HG03565 (cell line): ENCODE measurements around the gene MYF5.
"Not testable (repeated sequence)": the region's sequence is repeated elsewhere in the genome, so short reads cannot be mapped to it uniquely, and the experiment has no call there.

Source experiments
- ATAC-seq: cut with Tn5 transposase; IDR thresholded peaks from one replicate; pipeline ENCODE4 v1.9.1; 2021; ENCODE audit warnings: mild to moderate bottlenecking, moderate library complexity; ENCODE audit not compliant: unreplicated experiment

MYF5 gene

DNA sequence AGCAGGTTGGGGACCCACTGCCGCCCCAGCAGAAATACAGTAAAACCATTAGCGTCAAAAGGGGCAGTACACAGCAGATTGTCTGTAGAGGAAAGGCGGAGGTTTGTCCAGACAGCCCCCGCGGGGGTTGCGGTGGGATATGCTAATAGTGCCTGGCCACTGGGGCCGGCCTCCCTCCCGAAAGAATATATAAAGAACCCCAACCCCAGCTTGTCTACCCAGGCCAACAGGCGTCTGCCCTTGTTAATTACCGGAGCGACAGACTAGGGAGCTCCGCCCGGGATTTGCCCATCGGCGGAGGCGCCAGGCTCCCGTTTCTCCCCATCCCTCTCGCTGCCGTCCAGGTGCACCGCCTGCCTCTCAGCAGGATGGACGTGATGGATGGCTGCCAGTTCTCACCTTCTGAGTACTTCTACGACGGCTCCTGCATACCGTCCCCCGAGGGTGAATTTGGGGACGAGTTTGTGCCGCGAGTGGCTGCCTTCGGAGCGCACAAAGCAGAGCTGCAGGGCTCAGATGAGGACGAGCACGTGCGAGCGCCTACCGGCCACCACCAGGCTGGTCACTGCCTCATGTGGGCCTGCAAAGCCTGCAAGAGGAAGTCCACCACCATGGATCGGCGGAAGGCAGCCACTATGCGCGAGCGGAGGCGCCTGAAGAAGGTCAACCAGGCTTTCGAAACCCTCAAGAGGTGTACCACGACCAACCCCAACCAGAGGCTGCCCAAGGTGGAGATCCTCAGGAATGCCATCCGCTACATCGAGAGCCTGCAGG is at the start of gene MYF5:
TSS of gene MYF5 (plus strand) at position 217 of the 774 bp plus-strand sequence. CDS start at position 369, 152 bp downstream.
- ATAC-seq: no peak

- ATAC-seq: no peak
Observed at GRCh38 chr12:80670214-80670613, 46.5 kb upstream of the MYF5 start.

- not testable (repeated sequence) for ATAC-seq
Observed at GRCh38 chr12:80676042-80676636, 40.6 kb upstream of the MYF5 start.

- ATAC-seq: no peak
Observed at GRCh38 chr12:80676856-80677255, 39.9 kb upstream of the MYF5 start.

- ATAC-seq: no peak
Observed at GRCh38 chr12:80677994-80678393, 38.7 kb upstream of the MYF5 start.

DNA sequence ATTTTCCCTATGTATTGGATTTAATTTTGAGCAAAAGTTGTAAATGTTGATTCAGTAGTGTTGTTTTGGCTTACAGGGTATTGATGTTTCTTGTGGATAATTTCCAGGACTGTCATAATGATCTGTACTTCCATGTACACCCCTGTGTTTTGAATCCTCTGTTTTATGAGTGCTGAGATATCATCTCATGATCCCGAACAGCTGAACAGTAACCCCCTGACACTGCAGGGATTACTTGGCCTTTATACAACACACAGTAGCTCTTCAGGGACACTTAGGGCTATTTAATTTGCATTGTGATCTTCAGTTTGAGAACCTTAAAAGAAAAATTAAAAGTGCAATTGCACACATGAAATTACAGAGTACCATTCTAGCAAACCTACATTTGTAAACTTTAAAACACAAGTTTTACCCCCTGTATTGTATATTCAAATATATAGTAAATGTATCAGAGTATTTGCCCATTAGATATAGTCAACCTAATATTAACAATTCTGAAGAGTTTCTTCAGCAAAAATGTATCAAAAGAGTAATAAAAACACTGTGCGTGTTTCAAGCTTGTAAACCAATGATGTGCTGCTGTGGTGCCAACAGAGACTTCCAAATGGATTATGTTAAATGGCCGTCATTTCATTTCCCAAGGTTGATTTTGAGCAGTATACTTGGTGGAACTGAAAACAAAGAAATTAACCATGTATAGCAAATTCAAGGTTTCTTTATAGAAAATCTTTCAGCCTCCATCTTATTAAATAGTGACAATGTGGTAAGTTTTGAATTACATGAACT is 37.2 kb upstream of the MYF5 start:
- ATAC-seq: no peak

DNA sequence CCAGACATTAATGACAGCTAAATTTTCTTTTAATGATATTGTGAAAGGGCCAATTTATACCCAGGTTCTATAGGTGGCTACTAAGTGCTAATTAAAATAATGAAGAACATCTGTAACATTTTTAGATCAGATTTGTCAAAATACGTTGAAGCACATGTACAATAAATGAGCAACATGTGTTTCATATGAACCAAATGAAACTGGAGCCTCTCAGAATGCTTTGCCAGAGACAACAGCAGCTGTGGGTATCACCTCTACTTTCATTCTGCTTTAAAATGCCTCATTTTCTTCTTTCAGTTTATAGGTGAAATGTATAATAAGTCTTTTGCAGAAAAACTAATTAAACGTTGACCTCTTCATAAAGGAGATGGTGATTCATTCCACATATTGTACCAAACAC is 35.4 kb upstream of the MYF5 start:
- no peak for ATAC-seq

DNA sequence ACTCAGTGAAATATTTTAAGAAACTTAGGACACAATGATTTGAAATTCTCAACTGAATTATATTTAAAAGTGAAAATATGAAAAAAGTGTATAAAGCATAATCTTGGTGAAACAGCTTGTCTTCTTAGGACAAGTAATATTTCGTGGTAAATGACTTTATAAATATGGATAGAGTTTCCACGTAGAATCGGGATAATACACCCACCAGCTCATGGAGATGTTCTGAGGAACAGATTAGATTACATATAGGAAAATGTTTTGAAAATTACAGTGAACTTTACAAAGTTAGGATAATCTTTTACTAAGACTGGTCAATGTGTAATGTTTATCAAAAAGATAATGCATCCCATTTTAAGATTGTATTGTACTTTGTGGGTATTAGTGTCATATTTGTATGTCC is 34.9 kb upstream of the MYF5 start:
- ATAC-seq: no peak

GRCh38 chr12:80684077-80684495 is 32.6 kb upstream of the MYF5 start:
- ATAC-seq: no peak

GRCh38 chr12:80690090-80690489 is 26.6 kb upstream of the MYF5 start:
- no peak for ATAC-seq

GRCh38 chr12:80690513-80690912 is 26.2 kb upstream of the MYF5 start:
- ATAC-seq: no peak

GRCh38 chr12:80692114-80692513 is 24.6 kb upstream of the MYF5 start:
- no peak for ATAC-seq

DNA sequence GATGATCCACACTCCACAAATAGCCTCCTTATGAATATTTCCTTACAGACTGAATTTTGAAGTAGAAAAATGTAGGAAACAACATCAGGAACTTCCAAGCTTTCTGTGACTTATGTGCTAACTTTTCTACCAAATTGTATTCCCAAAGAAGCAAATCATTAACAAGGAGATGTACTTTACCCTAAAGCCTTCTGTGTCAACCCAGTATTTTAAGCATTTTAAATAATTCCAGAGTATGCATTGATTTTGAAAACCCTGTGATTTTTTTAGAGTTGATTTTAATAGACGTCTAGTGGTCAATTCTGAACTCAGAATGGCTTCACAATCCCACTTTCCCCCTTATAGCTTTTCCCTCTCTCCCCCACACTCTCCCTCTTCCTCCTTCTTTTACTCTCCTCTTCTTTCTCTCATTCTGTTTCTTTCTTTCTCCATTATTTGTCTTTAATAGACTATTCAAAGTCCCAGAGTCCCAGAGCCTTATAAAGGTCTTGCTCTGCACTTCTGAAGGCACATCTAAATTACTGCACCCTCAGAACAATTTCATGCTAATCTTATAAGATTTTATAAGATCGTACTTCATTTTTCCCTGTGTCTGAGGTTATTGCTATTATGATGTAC is 19.3 kb upstream of the MYF5 start:
- no peak for ATAC-seq

GRCh38 chr12:80698256-80698655 is 18.5 kb upstream of the MYF5 start:
- ATAC-seq: no peak

DNA sequence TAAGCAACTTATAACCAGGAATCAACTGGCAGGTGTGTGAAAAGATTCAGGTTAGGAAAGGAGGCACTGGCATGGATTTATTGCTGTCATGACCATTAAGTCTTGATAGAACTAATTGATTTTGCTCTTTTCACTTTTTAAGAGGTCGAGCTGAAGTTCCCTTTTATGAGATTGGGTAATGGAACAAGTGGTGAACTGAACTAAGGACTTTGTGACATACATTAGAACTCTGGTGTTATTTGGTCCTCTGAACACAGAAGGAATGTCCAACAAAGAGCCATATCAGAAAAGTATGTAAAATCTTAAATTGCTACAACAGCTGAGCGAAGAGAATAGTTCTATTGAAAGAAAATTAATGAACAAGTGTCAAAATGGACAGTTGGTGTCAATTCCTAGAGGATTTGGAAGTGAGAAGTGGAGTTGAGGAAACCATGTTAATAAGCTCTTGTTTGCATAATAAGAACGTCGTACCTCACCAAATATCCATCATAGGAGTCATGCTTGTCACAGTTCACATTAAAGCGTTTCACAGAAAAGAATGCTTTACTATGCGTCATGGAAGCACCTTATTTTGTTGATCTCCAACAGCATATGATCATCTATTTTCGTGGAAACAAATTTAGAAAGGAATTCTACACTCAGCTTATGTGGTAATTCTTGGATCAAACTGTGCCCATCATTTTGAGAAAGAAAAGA is 17.7 kb upstream of the MYF5 start:
- no peak for ATAC-seq

GRCh38 chr12:80700327-80700726 is 16.4 kb upstream of the MYF5 start:
- no peak for ATAC-seq

GRCh38 chr12:80701388-80701787 is 15.3 kb upstream of the MYF5 start:
- no peak for ATAC-seq

- peak; percentile 85 for ATAC-seq
Observed at GRCh38 chr12:80702889-80703805, 13.6 kb upstream of the MYF5 start.

DNA sequence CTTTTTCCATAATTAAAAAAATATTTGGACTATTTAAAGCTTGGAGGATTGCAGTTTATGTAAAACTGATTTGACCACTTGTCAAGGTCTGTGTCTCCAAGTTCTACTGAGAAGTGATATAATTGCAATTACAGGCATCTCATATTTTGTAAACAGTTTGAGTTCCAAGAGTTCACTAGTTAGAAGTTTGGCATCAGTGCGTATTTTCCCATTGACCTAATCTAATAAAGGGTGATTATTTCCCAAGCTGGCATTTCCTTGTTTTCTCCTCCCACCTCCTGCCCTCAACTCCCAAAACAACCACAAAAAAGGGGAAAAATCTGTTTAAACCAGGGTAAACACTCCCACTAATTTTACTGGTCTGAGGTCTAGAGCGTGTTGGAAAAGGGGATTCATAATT is 12.3 kb upstream of the MYF5 start:
- ATAC-seq: no peak
